ENCODE measurements around the gene CNTNAP5.
A peak's percentile ranks its signal among the peaks of the same experiment; 100 is the strongest.

- no peak for TF ChIP-seq SP2 (CRISPR knock-in tag; IDR thresholded peaks at IDR 0.05)
- TF ChIP-seq NFKBIZ (CRISPR knock-in tag; IDR thresholded peaks at IDR 0.05) = no peak
- no peak for TF ChIP-seq ZNF776 (CRISPR knock-in tag; IDR thresholded peaks at IDR 0.05)
- TF ChIP-seq PTBP1 (IDR thresholded peaks at IDR 0.05; ENCODE audit: low read depth, low read length, poor library complexity, severe bottlenecking) = no peak
- TF ChIP-seq CBFB (CRISPR knock-in tag; IDR thresholded peaks at IDR 0.05) = no peak
- 0 out of 2 replicates have a peak, but pooled peaks have one; percentile 18 for TF ChIP-seq CREB1 (IDR thresholded peaks at IDR 0.05)
- TF ChIP-seq CREB1 (CRISPR knock-in tag; IDR thresholded peaks at IDR 0.05) = no peak
- TF ChIP-seq SMC3 (IDR thresholded peaks at IDR 0.05; ENCODE audit: low read length) = no peak
- no peak for TF ChIP-seq ZFP90 (CRISPR knock-in tag; IDR thresholded peaks at IDR 0.05; ENCODE audit: borderline replicate concordance)
- no peak for TF ChIP-seq POLR2A (IDR thresholded peaks at IDR 0.05; ENCODE audit: insufficient read depth in 1 of 2, low read depth in 2 of 2, low read length in 2 of 2)
- no peak for TF ChIP-seq ZBTB38 (CRISPR knock-in tag; IDR thresholded peaks at IDR 0.05)
- TF ChIP-seq KDM6A (CRISPR knock-in tag; IDR thresholded peaks at IDR 0.05; ENCODE audit: low read depth) = no peak
These were observed 476.6 kb downstream of the CNTNAP5 start for GRCh38 chr2:124501575-124502152.
